K562 (cell line): ENCODE results near the gene CRELD2. TPM values are rescaled to one million over a fixed set of nuclear protein-coding genes. Genes with fewer than 3 reads are reported as not detected.
A peak's percentile ranks its signal among the peaks of the same experiment; 100 is the strongest.

ENCODE experiments used
- CHD1 ChIP-seq: fragments of 200-600 bp; sonication (generic); IDR thresholded peaks from one replicate; pipeline ENCODE4 v1.6.1; 2012; ENCODE audit warnings: mild to moderate bottlenecking, moderate library complexity, low read length, inconsistent platforms
- ERF ChIP-seq: fragments of 450-650 bp; formaldehyde crosslinking; IDR thresholded peaks from 2 replicates; pipeline ENCODE4 v1.4.0; 2020; ENCODE audit warnings: mild to moderate bottlenecking, mixed read lengths
- HIVEP1 ChIP-seq: fragments of 250-450 bp; sonication (Bioruptor Pico); IDR thresholded peaks from 2 replicates; pipeline ENCODE4 v1.4.0; 2020; ENCODE audit warnings: mild to moderate bottlenecking
- HNRNPK ChIP-seq: fragments of 200-400 bp; formaldehyde crosslinking; IDR thresholded peaks from one replicate; pipeline ENCODE4 v1.6.1; 2018; ENCODE audit warnings: mild to moderate bottlenecking, low read depth, low read length; ENCODE audit not compliant: poor library complexity, severe bottlenecking
- KDM5B ChIP-seq: fragments of 200-600 bp; sonication (generic); IDR thresholded peaks from 2 replicates; pipeline ENCODE4 v1.6.1; 2012; ENCODE audit warnings: low read depth, mild to moderate bottlenecking, moderate library complexity, low read length, control low read depth, inconsistent platforms; ENCODE audit not compliant: insufficient replicate concordance
- MAZ ChIP-seq, 2 experiments: fragments of 450-650 bp in 1 of 2; sonication (generic) in 1 of 2; formaldehyde crosslinking; IDR thresholded peaks in 1 of 2; conservative IDR thresholded peaks in 1 of 2; 2 replicates each; pipeline versions ENCODE4 v1.4.0 to v1.5.0; 2020; ENCODE audit warnings: mild to moderate bottlenecking in 1 of 2, missing genetic modification reagents in 1 of 2
- NEUROD1 ChIP-seq: fragments of 150-350 bp; IDR thresholded peaks from 2 replicates; pipeline ENCODE4 v1.6.1; 2014; ENCODE audit warnings: borderline replicate concordance, low read length, low read depth; ENCODE audit not compliant: partially characterized antibody
- OTX1 ChIP-seq: fragments of 450-650 bp; formaldehyde crosslinking; IDR thresholded peaks from 2 replicates; pipeline ENCODE4 v1.4.0; 2022; ENCODE audit warnings: mild to moderate bottlenecking
- PHB2 ChIP-seq: fragments of 450-650 bp; IDR thresholded peaks from 2 replicates; pipeline ENCODE4 v1.6.1; 2017; ENCODE audit warnings: low read depth
- POLR2H ChIP-seq: IDR thresholded peaks from 2 replicates; pipeline ENCODE4 v1.6.1; 2016; ENCODE audit warnings: missing genetic modification characterization, low read depth, mild to moderate bottlenecking, control low read depth, missing compliant biosample characterization, moderate library complexity
- PTTG1 ChIP-seq: fragments of 450-650 bp; IDR thresholded peaks from 2 replicates; pipeline ENCODE4 v1.6.1; 2016; ENCODE audit warnings: low read depth, mild to moderate bottlenecking, missing genetic modification characterization, missing compliant biosample characterization
- SP1 ChIP-seq: sonication (generic); formaldehyde crosslinking; IDR thresholded peaks from 2 replicates; pipeline ENCODE4 v1.8.1; 2022; ENCODE audit warnings: mild to moderate bottlenecking, missing genetic modification reagents
- TRIM25 ChIP-seq: fragments of 450-650 bp; IDR thresholded peaks from 2 replicates; pipeline ENCODE4 v1.7.0; 2016; ENCODE audit warnings: borderline replicate concordance
- ZBTB1 ChIP-seq: sonication (generic); formaldehyde crosslinking; IDR thresholded peaks from 2 replicates; pipeline ENCODE4 v1.8.1; 2023; ENCODE audit warnings: missing genetic modification reagents, low read depth, mild to moderate bottlenecking, borderline replicate concordance
- ZC3H8 ChIP-seq: fragments of 450-650 bp; IDR thresholded peaks from 2 replicates; pipeline ENCODE4 v1.6.1; 2017
- ZFX ChIP-seq: sonication (generic); formaldehyde crosslinking; IDR thresholded peaks from 2 replicates; pipeline ENCODE4 v1.8.0; 2022; ENCODE audit warnings: mild to moderate bottlenecking, missing genetic modification reagents, moderate library complexity
- ZNF277 ChIP-seq: fragments of 250-450 bp; sonication (Bioruptor Pico); IDR thresholded peaks from 2 replicates; pipeline ENCODE4 v1.8.0; 2022; ENCODE audit warnings: inconsistent platforms, mild to moderate bottlenecking, moderate library complexity, borderline replicate concordance
- ZZZ3 ChIP-seq: fragments of 450-650 bp; IDR thresholded peaks from 2 replicates; pipeline ENCODE4 v1.6.1; 2016; ENCODE audit warnings: antibody characterized with exemption, mild to moderate bottlenecking, moderate library complexity
- polyA plus RNA-seq, 8 experiments: library from polyadenylated mRNA; depleted of rRNA in 4 of 8; stranded (reverse) in 5 of 8; unstranded in 3 of 8; fragments of >200 nt; fragmentation: Nextera tagmentation in 2 of 8; fragmentation: Illumina TruSeq in 1 of 8; extraction: Ambion mirVana in 2 of 8; extraction: Trizol in 1 of 8; gene quantifications; 2 replicates each; pipeline versions ENCODE4 v1.2.1 to v1.2.3, GENCODE V29; 2011 to 2014; ENCODE audit warnings: inconsistent platforms in 1 of 8, missing spikeins in 1 of 8
- total RNA-seq, 7 experiments: library from RNA; depleted of rRNA in 6 of 7; stranded (reverse); fragments of >200 nt in 6 of 7; fragmentation: Illumina TruSeq in 2 of 7; extraction: Trizol in 2 of 7; gene quantifications; 2 replicates each; pipeline versions ENCODE4 v1.2.1 to v1.2.3, GENCODE V29; 2011 to 2021; ENCODE audit warnings: low replicate concordance in 1 of 7
- TF ChIP-seq, protein P1 (sequence below): fragments of 450-650 bp; IDR thresholded peaks from 2 replicates; pipeline ENCODE4 v1.6.1; 2017; ENCODE audit warnings: mild to moderate bottlenecking, moderate library complexity

CRELD2 gene
- total and polyA plus RNA-seq, 9 of the 15 experiments (the other 6 are each of a cell fraction or from before 2014, with no cell fraction given): 0.96 to 25.3 (median 8.8) TPM

GRCh38 chr22:49961005-49961600, 42.7 kb downstream of the CRELD2 start (continued):
- TF ChIP-seq, protein P1, sequence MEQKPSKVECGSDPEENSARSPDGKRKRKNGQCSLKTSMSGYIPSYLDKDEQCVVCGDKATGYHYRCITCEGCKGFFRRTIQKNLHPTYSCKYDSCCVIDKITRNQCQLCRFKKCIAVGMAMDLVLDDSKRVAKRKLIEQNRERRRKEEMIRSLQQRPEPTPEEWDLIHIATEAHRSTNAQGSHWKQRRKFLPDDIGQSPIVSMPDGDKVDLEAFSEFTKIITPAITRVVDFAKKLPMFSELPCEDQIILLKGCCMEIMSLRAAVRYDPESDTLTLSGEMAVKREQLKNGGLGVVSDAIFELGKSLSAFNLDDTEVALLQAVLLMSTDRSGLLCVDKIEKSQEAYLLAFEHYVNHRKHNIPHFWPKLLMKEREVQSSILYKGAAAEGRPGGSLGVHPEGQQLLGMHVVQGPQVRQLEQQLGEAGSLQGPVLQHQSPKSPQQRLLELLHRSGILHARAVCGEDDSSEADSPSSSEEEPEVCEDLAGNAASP: no peak
- TF ChIP-seq MAZ (CRISPR knock-in tag; conservative IDR thresholded peaks at IDR 0.05 in 1 of 2, IDR thresholded peaks at IDR 0.05 in 1 of 2) (no peak), ZFX (CRISPR knock-in tag) (no peak), ERF (CRISPR knock-in tag) (no peak), KDM5B (no peak), HNRNPK (no peak), ZC3H8 (no peak), OTX1 (CRISPR knock-in tag) (no peak), PHB2 (no peak), PTTG1 (tag) (no peak), HIVEP1 (no peak), TRIM25 (no peak), CHD1 (peak; percentile 23), SP1 (no peak), ZBTB1 (CRISPR knock-in tag) (no peak), NEUROD1 (no peak), ZNF277 (CRISPR knock-in tag) (no peak), POLR2H (tag) (no peak), ZZZ3 (no peak)
